ENCODE data around the gene FCHSD2.

FCHSD2 gene

GRCh38 chr11:73117071-73117470, 25.0 kb downstream of the FCHSD2 start:
- Histone ChIP-seq H3K36me3 (ENCODE audit: control insufficient read depth in 2 of 2, insufficient read depth in 2 of 2, low read length in 2 of 2) (peaks cover 0 to 5% of the 10 kb centered on the region in 2 donors), H3K4me1 (ENCODE audit: control insufficient read depth, insufficient read depth, low read length) (no peaks in the 10 kb centered on the region), H3K4me3 (ENCODE audit: low read length in 2 of 2) (no peak overlapping the region), H3K9ac (ENCODE audit: low read length in 2 of 2) (no peak overlapping the region), H3K27ac (ENCODE audit: low read length) (no peak overlapping the region), H3K9me3 (ENCODE audit: control insufficient read depth in 2 of 2, low read length in 2 of 2) (no peaks in the 10 kb centered on the region), H3K27me3 (ENCODE audit: control insufficient read depth in 1 of 2, insufficient read depth in 2 of 2, low read length in 2 of 2) (no peaks in the 10 kb centered on the region)

- Histone ChIP-seq H3K9ac (ENCODE audit: low read length in 2 of 2) (no peak overlapping the region), H3K4me1 (ENCODE audit: control insufficient read depth, insufficient read depth, low read length) (no peaks in the 10 kb centered on the region), H3K4me3 (ENCODE audit: low read length in 2 of 2) (no peak overlapping the region), H3K27ac (ENCODE audit: low read length) (no peak overlapping the region), H3K36me3 (ENCODE audit: control insufficient read depth in 2 of 2, insufficient read depth in 2 of 2, low read length in 2 of 2) (peaks cover 0 to 5% of the 10 kb centered on the region in 2 donors), H3K9me3 (ENCODE audit: control insufficient read depth in 2 of 2, low read length in 2 of 2) (no peaks in the 10 kb centered on the region), H3K27me3 (ENCODE audit: control insufficient read depth in 1 of 2, insufficient read depth in 2 of 2, low read length in 2 of 2) (no peaks in the 10 kb centered on the region)
These were observed 25.5 kb downstream of the FCHSD2 start for GRCh38 chr11:73116636-73117035.

GRCh38 chr11:73114835-73115220, 27.3 kb downstream of the FCHSD2 start:
- Histone ChIP-seq H3K9ac (ENCODE audit: low read length in 2 of 2) (no peak overlapping the region), H3K27me3 (ENCODE audit: control insufficient read depth in 1 of 2, insufficient read depth in 2 of 2, low read length in 2 of 2) (no peaks in the 10 kb centered on the region), H3K36me3 (ENCODE audit: control insufficient read depth in 2 of 2, insufficient read depth in 2 of 2, low read length in 2 of 2) (peaks cover 0 to 5% of the 10 kb centered on the region in 2 donors), H3K27ac (ENCODE audit: low read length) (no peak overlapping the region), H3K4me1 (ENCODE audit: control insufficient read depth, insufficient read depth, low read length) (no peaks in the 10 kb centered on the region), H3K9me3 (ENCODE audit: control insufficient read depth in 2 of 2, low read length in 2 of 2) (no peaks in the 10 kb centered on the region), H3K4me3 (ENCODE audit: low read length in 2 of 2) (no peak overlapping the region)

GRCh38 chr11:73114110-73114834, 27.8 kb downstream of the FCHSD2 start:
- H3K4me1 ChIP-seq (ENCODE audit: control insufficient read depth, insufficient read depth, low read length): no peaks in the 10 kb centered on the region
- H3K27ac ChIP-seq (ENCODE audit: low read length): no peak overlapping the region
- no peak overlapping the region for H3K9ac ChIP-seq (ENCODE audit: low read length in 2 of 2)
- H3K36me3 ChIP-seq (ENCODE audit: control insufficient read depth in 2 of 2, insufficient read depth in 2 of 2, low read length in 2 of 2): peaks cover 0 to 5% of the 10 kb centered on the region in 2 donors
- no peaks in the 10 kb centered on the region for H3K27me3 ChIP-seq (ENCODE audit: control insufficient read depth in 1 of 2, insufficient read depth in 2 of 2, low read length in 2 of 2)
- H3K9me3 ChIP-seq (ENCODE audit: control insufficient read depth in 2 of 2, low read length in 2 of 2): no peaks in the 10 kb centered on the region
- H3K4me3 ChIP-seq (ENCODE audit: low read length in 2 of 2): no peak overlapping the region

- no peak overlapping the region for H3K4me3 ChIP-seq (ENCODE audit: low read length in 2 of 2)
- no peaks in the 10 kb centered on the region for H3K9me3 ChIP-seq (ENCODE audit: control insufficient read depth in 2 of 2, low read length in 2 of 2)
- no peak overlapping the region for H3K9ac ChIP-seq (ENCODE audit: low read length in 2 of 2)
- H3K36me3 ChIP-seq (ENCODE audit: control insufficient read depth in 2 of 2, insufficient read depth in 2 of 2, low read length in 2 of 2): peaks cover 0 to 5% of the 10 kb centered on the region in 2 donors
- no peak overlapping the region for H3K27ac ChIP-seq (ENCODE audit: low read length)
- H3K4me1 ChIP-seq (ENCODE audit: control insufficient read depth, insufficient read depth, low read length): no peaks in the 10 kb centered on the region
- no peaks in the 10 kb centered on the region for H3K27me3 ChIP-seq (ENCODE audit: control insufficient read depth in 1 of 2, insufficient read depth in 2 of 2, low read length in 2 of 2)
These were observed 28.7 kb downstream of the FCHSD2 start for GRCh38 chr11:73113426-73113825.

- Histone ChIP-seq H3K27ac (ENCODE audit: low read length) (no peak overlapping the region), H3K27me3 (ENCODE audit: control insufficient read depth in 1 of 2, insufficient read depth in 2 of 2, low read length in 2 of 2) (no peaks in the 10 kb centered on the region), H3K4me3 (ENCODE audit: low read length in 2 of 2) (no peak overlapping the region), H3K9me3 (ENCODE audit: control insufficient read depth in 2 of 2, low read length in 2 of 2) (no peaks in the 10 kb centered on the region), H3K9ac (ENCODE audit: low read length in 2 of 2) (no peak overlapping the region), H3K4me1 (ENCODE audit: control insufficient read depth, insufficient read depth, low read length) (no peaks in the 10 kb centered on the region), H3K36me3 (ENCODE audit: control insufficient read depth in 2 of 2, insufficient read depth in 2 of 2, low read length in 2 of 2) (no peaks in the 10 kb centered on the region)
These were observed 34.5 kb downstream of the FCHSD2 start for GRCh38 chr11:73107597-73107996.

GRCh38 chr11:73106347-73106746, 35.8 kb downstream of the FCHSD2 start:
- Histone ChIP-seq H3K9me3 (ENCODE audit: control insufficient read depth in 2 of 2, low read length in 2 of 2) (no peaks in the 10 kb centered on the region), H3K36me3 (ENCODE audit: control insufficient read depth in 2 of 2, insufficient read depth in 2 of 2, low read length in 2 of 2) (no peaks in the 10 kb centered on the region), H3K4me1 (ENCODE audit: control insufficient read depth, insufficient read depth, low read length) (no peaks in the 10 kb centered on the region), H3K9ac (ENCODE audit: low read length in 2 of 2) (no peak overlapping the region), H3K27ac (ENCODE audit: low read length) (no peak overlapping the region), H3K27me3 (ENCODE audit: control insufficient read depth in 1 of 2, insufficient read depth in 2 of 2, low read length in 2 of 2) (no peaks in the 10 kb centered on the region), H3K4me3 (ENCODE audit: low read length in 2 of 2) (no peak overlapping the region)

- Histone ChIP-seq H3K4me3 (ENCODE audit: low read length in 2 of 2) (no peak overlapping the region), H3K9ac (ENCODE audit: low read length in 2 of 2) (no peak overlapping the region), H3K27me3 (ENCODE audit: control insufficient read depth in 1 of 2, insufficient read depth in 2 of 2, low read length in 2 of 2) (no peaks in the 10 kb centered on the region), H3K36me3 (ENCODE audit: control insufficient read depth in 2 of 2, insufficient read depth in 2 of 2, low read length in 2 of 2) (no peaks in the 10 kb centered on the region), H3K9me3 (ENCODE audit: control insufficient read depth in 2 of 2, low read length in 2 of 2) (no peaks in the 10 kb centered on the region), H3K4me1 (ENCODE audit: control insufficient read depth, insufficient read depth, low read length) (no peaks in the 10 kb centered on the region), H3K27ac (ENCODE audit: low read length) (no peak overlapping the region)
These were observed 41.5 kb downstream of the FCHSD2 start for GRCh38 chr11:73100578-73100977.

GRCh38 chr11:73099512-73100266, 42.4 kb downstream of the FCHSD2 start:
- Histone ChIP-seq H3K9me3 (ENCODE audit: control insufficient read depth in 2 of 2, low read length in 2 of 2) (no peaks in the 10 kb centered on the region), H3K27ac (ENCODE audit: low read length) (no peak overlapping the region)

GRCh38 chr11:73095613-73096012, 46.5 kb downstream of the FCHSD2 start:
- H3K9me3 ChIP-seq (ENCODE audit: control insufficient read depth in 2 of 2, low read length in 2 of 2): no peaks in the 10 kb centered on the region
- H3K27ac ChIP-seq (ENCODE audit: low read length): no peak overlapping the region
- H3K9ac ChIP-seq (ENCODE audit: low read length in 2 of 2): no peak overlapping the region
- no peaks in the 10 kb centered on the region for H3K27me3 ChIP-seq (ENCODE audit: control insufficient read depth in 1 of 2, insufficient read depth in 2 of 2, low read length in 2 of 2)
- no peaks in the 10 kb centered on the region for H3K4me1 ChIP-seq (ENCODE audit: control insufficient read depth, insufficient read depth, low read length)
- no peaks in the 10 kb centered on the region for H3K36me3 ChIP-seq (ENCODE audit: control insufficient read depth in 2 of 2, insufficient read depth in 2 of 2, low read length in 2 of 2)
- no peak overlapping the region for H3K4me3 ChIP-seq (ENCODE audit: low read length in 2 of 2)

More at GRCh38 chr11:73099512-73100266, 42.4 kb downstream of the FCHSD2 start:
- no peak overlapping the region for H3K9ac ChIP-seq (ENCODE audit: low read length in 2 of 2)
- H3K36me3 ChIP-seq (ENCODE audit: control insufficient read depth in 2 of 2, insufficient read depth in 2 of 2, low read length in 2 of 2): no peaks in the 10 kb centered on the region
- no peaks in the 10 kb centered on the region for H3K27me3 ChIP-seq (ENCODE audit: control insufficient read depth in 1 of 2, insufficient read depth in 2 of 2, low read length in 2 of 2)
- no peak overlapping the region for H3K4me3 ChIP-seq (ENCODE audit: low read length in 2 of 2)
- no peaks in the 10 kb centered on the region for H3K4me1 ChIP-seq (ENCODE audit: control insufficient read depth, insufficient read depth, low read length)

Data from stomach smooth muscle (tissue), 2 donors.